SIG-M5 treated with dmso at 0.1 percent for 504 hours (cell line): Measurements from ENCODE around the gene ORM1.
A peak's percentile ranks its signal among the peaks of the same experiment; 100 is the strongest.
"Not testable (repeated sequence)": the region's sequence is repeated elsewhere in the genome, so short reads cannot be mapped to it uniquely, and the experiment has no call there.

ENCODE experiments used
- DNase-seq: peaks from one replicate; lab custom pipeline; 2025; ENCODE audit not compliant: unreplicated experiment; lab: John Stamatoyannopoulos, UW

Gene ORM1

DNA sequence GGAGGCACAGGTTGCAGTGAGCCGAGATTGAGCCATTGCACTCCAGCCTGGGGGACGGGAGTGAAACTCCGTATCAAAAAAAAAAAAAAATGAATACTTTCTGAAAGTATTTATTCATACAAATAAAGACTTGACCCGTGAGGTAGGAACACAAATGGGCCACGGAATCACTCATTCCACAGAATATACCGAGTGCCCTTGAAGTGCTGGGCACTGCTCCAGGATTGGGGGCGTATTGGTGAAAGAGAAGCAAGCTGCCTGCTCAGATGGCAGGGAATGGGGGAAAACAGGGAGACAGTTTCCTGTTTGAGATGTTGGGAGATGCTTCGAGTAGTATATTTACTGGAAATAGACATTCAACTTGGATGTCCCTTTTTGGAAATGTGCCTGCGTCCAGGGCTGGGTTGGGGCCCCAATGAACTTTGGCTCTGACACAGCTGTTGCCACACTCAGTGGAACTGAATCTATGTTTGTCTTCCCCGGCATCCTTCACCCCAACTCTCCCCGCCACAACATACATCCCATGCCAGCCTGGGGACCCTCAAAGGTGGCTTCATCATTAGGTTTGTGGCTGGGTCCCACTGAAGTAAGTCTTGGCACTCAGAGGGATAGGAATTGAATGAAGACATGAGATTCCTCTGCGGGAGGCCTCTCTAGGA, 609 bp upstream of the ORM1 start:
- DNase-seq: not testable (repeated sequence)

DNA sequence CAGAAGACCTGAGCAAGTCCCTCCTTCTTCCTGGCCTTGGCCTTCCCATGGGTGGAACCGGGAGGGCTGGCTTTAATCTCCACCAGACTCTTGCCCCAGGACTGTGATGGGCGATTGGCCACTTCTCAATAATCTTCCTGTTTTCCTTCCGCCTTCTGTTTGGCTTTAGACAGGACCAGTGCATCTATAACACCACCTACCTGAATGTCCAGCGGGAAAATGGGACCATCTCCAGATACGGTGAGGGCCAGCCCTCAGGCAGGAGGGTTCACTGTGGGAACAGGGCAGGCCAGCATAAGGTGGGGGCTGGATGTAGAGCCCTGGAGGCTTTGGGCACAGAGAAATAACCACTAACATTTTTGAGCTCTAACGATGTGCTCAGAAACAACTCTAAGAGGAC, 951 bp downstream of the ORM1 start:
- not testable (repeated sequence) for DNase-seq

DNA sequence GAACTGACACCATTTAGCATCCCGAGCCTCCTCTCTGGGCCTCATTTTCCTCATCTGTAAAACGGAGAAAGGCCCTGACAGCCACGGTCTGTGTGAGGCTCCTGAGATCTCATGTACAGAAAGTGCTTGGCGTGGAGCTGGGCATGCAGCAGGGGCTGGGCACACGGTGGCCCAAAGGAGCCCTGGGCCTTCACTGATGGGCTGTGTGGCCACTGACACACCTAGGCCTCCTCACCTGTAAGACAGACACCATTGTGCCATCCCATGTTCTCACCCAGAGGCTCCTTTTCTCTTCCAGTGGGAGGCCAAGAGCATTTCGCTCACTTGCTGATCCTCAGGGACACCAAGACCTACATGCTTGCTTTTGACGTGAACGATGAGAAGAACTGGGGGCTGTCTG, 1.6 kb downstream of the ORM1 start:
- no peak for DNase-seq

- not testable (repeated sequence) for DNase-seq
Observed at GRCh38 chr9:114324965-114325364, 2.1 kb downstream of the ORM1 start.

GRCh38 chr9:114325684-114326254, 2.9 kb downstream of the ORM1 start:
- DNase-seq: not testable (repeated sequence)

- no peak for DNase-seq
Observed at GRCh38 chr9:114327749-114328148, 4.9 kb downstream of the ORM1 start.

DNA sequence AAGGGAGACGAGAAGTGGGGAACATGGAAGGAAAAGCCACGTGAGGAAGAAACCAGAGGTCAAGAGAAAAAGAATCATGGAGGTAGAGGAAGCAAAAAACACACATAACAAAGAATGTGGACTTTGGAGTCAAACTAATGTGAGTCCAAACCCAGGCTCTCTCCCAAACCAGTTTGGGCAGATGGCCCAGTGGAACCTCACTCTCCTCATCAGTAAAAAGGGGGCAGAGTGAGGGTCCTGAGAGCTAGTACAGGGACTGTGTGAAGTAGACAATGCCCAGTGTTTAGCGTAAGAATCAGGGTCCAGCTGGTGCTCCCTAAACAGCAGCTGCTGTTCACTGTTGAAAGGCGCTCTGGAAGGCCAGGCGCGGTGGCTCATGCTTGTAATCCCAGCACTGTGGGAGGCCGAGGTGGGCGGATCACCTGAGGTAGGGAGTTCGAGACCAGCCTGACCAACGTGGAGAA, 5.5 kb downstream of the ORM1 start:
- DNase-seq: not testable (repeated sequence)

DNA sequence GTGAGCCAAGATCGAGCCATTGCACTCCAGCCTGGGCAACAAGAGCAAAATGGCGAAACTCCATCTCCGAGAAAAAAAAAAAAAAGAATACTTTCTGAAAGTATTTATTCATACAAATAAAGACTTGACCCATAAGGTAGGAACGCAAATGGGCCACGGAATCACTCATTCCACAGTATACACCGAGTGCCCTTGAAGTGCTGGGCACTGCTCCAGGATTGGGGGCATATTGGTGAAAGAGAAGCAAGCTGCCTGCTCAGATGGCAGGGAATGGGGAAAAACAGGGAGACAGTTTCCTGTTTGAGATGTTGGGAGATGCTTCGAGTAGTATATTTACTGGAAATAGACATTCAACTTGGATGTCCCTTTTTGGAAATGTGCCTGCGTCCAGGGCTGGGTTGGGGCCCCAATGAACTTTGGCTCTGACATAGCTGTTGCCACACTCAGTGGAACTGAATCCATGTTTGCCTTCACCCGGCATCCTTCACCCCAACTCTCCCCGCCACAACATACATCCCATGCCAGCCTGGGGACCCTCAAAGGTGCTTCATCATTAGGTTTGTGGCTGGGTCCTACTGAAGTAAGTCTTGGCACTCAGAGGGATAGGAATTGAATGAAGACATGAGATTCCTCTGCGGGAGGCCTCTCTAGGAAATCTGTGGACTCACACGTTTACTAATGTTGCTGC, 6.2 kb downstream of the ORM1 start:
- not testable (repeated sequence) for DNase-seq

- not testable (repeated sequence) for DNase-seq
Observed at GRCh38 chr9:114329625-114330022, 6.7 kb downstream of the ORM1 start, which contains the start of gene ORM2. Gene ORM2 (plus strand): TSS chr9:114329869. CDS start chr9:114329905, 36 bp downstream.

GRCh38 chr9:114330636-114331035, 7.7 kb downstream of the ORM1 start:
- no peak for DNase-seq

GRCh38 chr9:114331229-114332195, 8.6 kb downstream of the ORM1 start:
- DNase-seq: not testable (repeated sequence)

DNA sequence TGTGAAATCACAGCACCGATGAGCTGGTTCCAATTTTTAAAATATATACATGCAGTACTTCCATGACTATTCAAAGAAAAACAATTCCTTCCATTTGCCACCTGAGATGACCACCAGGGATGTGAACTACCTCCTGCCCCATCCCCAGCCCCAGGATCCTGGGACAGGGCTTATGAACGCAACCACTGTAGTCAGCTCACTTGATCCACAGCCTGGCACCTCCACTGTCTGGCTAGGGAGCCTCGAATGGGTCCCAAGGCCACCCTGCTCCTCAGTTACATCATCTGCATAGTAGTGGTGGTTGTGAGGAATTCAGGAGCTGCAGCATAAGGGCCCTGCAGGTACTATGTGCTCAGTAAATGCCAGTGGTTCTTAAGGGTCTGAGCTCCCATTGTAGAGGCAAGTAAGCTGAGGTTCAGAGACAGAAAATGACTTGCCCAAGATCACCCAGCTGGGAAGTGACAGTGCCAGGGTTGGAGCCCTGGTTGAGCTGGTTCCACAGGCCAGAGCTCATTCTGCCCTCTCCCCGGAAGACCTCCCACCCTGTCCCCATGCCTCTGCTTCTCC, 9.7 kb downstream of the ORM1 start:
- DNase-seq: not testable (repeated sequence)

DNA sequence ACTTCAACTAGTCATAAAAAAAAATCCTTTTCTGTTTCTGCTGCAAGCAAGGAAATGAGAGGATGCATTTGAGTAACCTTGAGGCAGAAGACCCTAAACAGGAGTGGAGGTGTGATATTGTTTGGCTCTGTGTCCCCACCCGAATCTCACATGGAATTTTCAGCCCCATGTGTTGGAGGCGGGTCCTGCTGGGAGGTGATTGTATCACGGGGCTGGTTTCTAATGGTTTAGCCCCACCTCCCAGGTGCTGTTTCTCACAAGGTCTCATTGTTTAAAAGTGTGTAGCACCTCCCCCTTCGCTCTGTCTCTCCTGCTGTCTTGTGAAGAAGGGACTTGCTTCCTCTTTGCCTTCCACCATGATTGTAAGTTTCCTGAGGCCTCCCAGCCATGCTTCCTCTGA, 10.8 kb downstream of the ORM1 start:
- DNase-seq: not testable (repeated sequence)

DNA sequence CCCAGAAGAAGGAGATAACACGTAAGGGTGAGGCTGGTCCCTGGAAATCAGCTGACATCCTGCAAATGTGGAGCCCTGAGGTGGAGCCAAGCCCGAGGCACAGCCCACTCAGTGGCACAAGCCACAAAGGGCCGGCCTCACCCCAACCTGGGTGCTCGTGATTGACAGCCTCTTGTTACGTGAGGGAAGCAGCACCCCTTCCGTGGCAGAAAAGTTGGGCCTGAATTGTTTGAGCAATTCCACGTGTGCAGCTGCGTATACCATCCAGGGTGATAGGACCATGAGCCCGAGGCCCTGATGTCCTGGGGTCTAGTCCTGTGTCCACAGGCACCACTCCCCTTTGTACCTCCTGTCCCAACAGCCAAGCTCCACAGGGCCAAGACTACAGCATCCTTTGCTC, 11.6 kb downstream of the ORM1 start:
- DNase-seq: no peak

- DNase-seq: no peak
Observed at GRCh38 chr9:114335745-114336144, 12.8 kb downstream of the ORM1 start.

GRCh38 chr9:114336157-114336556, 13.3 kb downstream of the ORM1 start:
- DNase-seq: no peak

- DNase-seq: no peak
Observed at GRCh38 chr9:114336699-114337395, 13.9 kb downstream of the ORM1 start.

DNA sequence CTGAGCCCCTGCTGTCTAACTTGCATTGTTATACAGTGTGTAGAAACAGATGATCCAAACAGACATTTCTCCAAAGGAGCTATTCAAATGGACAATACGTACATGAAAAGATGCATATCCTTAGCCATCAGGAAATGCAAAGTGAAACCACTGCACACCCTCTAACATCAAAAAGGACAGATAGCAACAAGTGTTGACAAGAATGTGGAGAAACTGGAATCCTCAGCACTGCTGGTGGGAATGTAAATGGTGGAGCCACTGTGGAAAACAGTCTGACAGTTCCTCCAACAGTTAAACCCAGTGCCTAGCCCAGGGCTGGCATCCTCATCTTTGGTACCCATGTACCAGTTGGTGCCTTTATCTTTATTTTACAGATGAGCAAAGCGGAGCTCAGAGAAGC, 15.3 kb downstream of the ORM1 start:
- no peak for DNase-seq

DNA sequence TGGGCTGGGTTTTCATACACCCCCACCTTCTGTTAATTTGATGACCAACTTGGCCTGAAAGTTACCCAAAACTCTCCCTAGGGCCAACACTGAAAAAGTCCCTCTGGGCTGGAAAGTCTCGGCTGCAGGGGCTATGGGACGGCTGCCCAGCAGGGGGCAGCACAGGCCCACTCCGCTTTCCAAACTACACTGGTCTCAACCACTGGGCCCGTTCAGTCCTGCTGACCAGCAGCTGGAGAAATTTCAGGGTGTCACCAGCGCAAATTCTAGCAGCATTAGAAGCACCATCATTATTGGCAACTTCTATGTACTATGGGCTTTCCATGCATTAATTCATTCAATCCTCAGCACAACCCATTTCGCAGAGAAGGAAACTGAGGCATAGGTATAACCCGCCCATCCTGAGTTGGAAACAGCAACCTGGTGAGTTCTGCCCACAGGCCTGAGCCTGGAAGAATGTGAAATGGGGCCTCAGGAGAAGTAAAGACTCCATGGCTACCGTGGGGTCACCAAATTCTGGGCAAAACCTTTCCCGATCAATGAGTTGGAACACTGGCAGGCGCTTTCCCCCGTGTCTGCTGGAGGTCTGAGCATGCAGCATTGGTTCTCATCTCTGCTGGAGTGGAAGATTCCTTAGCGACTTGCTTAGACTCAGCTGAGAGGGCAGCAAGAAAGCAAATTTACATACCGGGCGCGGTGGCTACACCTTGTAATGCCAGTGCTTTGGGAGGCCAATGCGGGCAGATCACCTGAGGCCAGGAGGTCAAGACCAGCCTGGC, 16.4 kb downstream of the ORM1 start:
- DNase-seq: peak; percentile 38
